GM18870 (cell line): Measurements from ENCODE around the gene TNIP2.
"Not testable (repeated sequence)": the region's sequence is repeated elsewhere in the genome, so short reads cannot be mapped to it uniquely, and the experiment has no call there.

ENCODE experiments used
- ATAC-seq: cut with Tn5 transposase; IDR thresholded peaks from one replicate; pipeline ENCODE4 v1.9.1; 2021; ENCODE audit warnings: moderate library complexity; ENCODE audit not compliant: unreplicated experiment

TNIP2 gene

GRCh38 chr4:2771264-2771663, 15.1 kb upstream of the TNIP2 start:
- no peak for ATAC-seq

DNA sequence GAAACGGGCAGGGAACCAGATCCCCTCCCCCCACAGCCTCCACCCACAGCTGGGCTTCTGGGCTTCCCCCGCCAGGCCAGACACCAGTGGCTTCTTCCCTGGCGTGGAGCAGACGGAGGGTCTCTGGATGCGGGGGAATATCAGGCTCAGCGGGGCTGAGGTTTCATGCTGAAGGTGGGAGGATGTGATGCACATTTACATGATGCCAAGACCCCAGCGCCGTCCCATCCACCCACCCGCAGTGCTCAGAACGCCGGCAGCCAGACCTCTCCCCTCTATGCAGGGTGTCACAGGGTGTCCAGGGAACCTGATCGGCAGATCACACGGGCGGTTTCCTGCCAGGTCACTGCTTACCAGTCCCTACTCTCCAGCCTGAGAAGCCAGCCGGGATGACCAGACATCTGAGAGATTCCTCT, 12.8 kb upstream of the TNIP2 start:
- ATAC-seq: no peak

GRCh38 chr4:2768124-2768523, 12.0 kb upstream of the TNIP2 start:
- ATAC-seq: no peak

- no peak for ATAC-seq
Measured at GRCh38 chr4:2767705-2768074, 11.6 kb upstream of the TNIP2 start.

GRCh38 chr4:2767046-2767704, 11.0 kb upstream of the TNIP2 start:
- no peak for ATAC-seq

DNA sequence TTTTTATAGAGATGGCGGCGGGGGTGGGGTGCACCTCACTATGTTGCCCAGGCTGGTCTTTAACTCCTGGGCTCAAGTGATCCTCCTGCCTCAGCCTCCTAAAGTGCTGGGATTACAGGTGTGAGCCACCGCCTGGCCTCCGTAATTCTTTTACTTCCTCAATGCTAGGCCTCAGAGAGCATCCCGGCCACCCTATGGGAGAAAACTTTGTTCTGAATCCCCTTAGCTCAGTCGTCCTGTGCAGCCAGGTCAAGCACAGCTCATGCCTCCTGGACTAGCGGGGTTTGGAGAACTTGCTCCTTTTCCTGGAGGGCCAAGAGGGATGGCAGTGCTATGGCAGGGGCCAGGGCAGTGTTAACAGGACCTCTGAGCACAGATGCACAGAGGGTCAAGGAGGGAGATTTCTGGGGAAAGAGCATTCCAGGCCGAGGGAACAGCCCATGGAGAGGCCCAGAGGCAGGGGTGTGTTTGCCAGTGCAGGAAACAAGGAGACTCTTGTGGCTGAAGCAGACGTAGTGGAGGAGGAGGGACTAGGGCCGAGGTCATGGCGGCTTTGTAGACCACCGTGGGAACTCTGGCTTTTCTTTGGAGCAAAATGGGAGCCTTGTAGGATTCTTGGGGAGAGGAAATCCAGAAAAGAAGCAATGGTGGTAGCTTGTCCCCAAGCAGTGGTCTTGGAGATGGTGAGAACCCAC, 9.8 kb upstream of the TNIP2 start:
- no peak for ATAC-seq

- no peak for ATAC-seq
Measured at GRCh38 chr4:2763511-2763967, 7.4 kb upstream of the TNIP2 start.

GRCh38 chr4:2762486-2763370, 6.6 kb upstream of the TNIP2 start:
- not testable (repeated sequence) for ATAC-seq

GRCh38 chr4:2762048-2762447, 5.9 kb upstream of the TNIP2 start:
- ATAC-seq: no peak

GRCh38 chr4:2761035-2761923, 5.1 kb upstream of the TNIP2 start:
- no peak for ATAC-seq

DNA sequence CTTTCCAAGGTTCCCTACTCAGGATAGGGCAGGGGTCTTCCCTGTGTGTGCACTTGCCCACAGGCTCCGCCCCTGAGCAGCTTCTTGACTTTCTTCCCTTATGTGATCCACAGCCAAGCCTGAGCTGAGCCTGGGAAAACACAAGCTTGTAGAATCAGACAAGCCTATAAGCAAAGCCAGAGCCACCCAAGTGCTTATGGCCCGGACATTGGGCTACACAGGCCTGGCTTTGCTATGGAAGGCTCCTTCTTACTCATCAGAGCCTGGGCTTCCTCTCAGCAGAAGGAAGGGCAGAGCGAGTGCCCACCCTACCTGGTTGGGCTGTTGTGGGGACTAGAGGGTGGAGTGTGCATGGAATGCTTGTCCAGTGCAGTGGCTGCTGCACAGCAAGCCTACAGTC, 1.3 kb upstream of the TNIP2 start:
- ATAC-seq: no peak

- ATAC-seq: no peak
Measured at GRCh38 chr4:2756691-2757350, 685 bp upstream of the TNIP2 start.

DNA sequence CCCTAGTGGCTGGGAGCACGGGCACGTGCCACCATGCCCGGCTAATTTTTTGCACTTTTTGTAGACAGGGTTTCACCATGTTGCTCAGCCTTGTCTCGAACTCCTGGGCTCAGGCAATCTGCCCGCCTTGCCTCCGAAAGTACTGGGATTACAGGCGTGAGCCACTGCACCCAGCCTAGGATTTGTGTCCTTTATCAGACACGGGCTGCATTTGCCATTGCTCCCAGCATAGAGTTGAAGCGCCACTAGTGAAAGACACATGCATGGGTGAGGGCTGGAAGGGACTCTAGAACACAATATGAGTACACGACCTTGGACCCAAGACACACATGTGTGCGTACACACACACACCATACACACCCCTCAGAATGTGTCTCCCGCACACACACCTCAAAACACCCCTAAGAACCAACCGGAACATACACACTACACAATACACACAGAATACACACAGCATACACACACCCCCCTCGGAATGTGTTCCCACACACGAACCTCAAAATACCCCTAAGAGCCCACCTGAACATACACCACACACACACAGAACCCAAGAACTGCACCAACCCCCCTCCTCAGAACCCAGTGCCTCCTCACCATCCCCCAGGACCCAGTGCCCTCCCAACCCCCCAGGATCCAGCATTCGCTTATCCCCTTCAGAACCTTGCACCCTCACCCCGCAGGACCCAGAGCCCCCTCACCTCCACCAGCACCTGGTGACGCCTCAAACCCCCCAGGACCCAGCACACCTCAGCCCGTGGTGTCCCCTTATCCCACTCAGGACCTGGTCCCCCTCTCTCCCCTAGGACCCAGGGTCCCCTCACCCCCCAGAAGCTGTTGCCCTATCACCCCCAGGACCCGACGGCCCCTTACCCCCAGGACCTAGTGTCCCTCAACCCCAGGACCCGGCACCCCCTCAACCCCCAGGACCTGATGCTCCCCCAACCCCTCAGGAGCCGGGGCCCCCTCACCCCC, 1.0 kb downstream of the TNIP2 start:
- no peak for ATAC-seq

DNA sequence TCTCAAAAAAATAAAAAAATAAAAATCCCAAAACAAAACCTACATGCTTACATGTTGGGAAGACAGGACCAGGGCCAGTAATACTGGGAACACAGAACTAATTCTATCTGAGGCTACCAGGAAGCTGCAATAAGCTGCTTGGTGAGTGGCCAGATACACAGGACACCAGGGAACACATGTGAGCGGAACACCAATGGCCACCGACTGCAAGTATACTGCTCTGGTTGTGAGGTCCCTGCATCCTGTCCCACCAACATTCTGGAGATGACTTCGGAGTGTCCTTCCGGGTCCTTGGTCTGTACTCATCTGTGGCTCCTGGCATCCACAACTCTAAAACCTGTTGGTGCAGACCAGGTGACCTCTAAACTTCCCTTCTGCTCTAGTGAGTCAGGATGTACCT, 2.7 kb downstream of the TNIP2 start:
- no peak for ATAC-seq

DNA sequence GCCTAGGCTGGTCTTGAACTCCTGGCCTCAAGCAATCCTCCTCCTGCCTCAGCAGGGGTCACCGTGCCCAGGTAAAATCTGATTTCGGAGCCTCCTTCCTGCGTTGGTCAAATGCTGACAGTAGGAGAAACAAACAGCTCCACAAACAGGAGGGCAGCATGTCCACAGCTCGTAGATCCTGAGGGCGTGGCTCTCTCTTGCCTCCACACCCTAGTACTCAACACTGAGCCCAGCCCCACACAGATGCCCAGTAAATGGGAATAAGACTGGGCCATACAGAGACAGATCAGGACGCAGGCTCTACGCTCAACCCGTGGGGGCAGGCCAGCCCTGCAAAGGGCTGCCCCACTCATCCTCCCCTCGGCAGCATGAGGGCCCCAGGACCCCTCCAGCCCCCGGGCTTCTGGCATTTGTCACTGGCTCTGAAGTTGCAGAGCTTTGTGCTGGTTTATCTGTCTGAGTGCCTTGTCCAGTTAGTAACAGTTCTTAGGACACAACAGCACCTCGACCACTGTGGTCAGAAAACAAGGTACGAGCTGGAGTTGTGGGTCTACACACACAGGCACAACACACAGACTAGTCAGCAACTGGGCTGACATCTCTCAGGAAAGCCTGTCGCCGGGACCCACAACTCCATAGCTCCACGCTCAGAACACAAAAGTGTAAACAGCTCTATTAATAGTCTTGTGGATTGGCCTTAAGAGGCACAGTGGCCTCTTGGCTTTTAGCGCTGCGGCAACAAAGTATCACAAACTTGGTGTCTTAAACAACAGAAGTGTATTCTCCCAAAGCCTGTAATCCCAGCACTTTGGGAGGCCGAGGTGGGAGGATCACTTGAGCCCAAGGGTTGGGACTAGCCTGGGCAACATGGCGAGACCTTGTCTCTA, 5.2 kb downstream of the TNIP2 start:
- ATAC-seq: no peak

DNA sequence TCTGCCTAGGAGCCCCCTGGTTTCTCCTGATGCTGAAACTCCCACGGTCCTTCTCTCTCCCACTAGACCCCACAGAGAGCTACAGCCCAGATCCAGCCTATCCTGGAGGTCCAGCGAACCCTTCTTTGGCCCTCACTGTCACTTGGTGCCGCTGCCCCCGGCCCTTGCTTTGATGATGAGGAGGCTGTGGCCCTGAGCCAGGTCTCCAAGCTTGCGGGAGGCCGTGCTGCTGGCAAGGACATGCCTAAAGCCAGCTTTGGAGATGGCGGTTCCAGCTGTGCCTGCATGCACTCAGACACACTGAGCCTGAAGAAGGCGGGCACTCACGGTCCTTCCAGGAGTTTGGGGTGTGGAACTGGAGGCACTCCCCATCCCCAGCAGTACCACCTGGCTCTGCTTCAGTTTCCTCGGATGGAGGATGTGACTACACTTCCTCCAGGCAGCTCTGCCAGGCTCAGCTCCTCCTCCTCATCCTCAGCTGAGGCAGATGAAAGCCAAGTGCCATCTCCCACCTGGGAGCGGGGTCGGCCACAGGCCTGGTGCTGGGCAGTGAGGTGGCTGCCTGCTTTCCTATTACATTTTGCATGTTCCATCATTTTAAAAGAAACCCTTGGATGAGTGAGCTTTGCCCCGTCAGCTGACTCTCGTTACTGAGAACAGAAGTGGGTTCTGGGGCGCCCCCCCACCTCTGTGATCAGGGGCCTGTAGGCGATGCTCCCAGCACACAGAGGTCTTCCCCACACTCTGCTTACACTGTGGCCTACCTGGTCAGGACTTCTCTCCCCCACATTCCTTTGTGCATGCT, 9.0 kb downstream of the TNIP2 start:
- no peak for ATAC-seq
